CD4-positive, alpha-beta T cell treated with Interleukin-15 for 4 hours (primary cell): ENCODE results near the gene LGALS7.

Source experiments
- DNase-seq: peaks from one replicate; pipeline ENCODE4 v3.0.0-alpha.2; 2020; ENCODE audit warnings: low spot score

The LGALS7 gene

DNA sequence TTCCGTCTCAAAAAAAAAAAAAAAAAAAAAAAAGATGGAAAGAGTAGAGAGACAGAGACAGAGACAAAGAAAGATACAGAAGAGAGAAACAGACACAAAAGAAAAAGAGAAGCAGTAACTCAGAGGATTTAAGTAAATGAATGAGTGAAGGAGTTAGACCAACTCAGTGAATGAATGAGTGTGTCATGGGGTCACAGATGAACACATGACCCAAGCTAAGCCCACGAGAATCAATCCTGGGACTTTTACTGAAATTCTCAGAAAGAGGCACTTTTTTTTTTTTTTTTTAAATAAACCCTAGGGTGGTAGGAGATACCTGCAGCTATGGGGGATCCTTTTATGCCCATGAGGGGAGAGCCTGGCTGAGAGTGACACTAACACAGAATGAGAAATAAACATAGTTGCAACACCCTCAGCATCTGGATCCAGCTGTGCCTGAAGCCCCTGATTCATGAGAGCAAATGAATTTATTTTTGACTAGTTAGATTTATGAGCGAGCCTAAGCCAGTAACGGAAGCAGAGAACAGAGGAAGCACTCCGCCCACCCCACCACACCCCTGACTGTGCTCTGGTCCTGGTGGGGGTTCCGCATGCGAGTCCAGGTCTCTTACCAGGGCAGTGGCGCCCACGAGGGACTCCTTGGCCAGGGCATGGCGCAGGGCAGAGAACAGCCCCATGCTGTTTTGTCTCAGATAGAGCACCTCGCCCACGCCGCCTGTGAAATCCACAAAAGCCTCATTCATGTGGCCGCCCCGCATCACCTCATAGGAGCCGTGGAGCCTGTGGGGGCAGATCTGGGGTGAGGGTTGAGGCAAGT is 33.7 kb downstream of the LGALS7 start:
- no peak for DNase-seq

DNA sequence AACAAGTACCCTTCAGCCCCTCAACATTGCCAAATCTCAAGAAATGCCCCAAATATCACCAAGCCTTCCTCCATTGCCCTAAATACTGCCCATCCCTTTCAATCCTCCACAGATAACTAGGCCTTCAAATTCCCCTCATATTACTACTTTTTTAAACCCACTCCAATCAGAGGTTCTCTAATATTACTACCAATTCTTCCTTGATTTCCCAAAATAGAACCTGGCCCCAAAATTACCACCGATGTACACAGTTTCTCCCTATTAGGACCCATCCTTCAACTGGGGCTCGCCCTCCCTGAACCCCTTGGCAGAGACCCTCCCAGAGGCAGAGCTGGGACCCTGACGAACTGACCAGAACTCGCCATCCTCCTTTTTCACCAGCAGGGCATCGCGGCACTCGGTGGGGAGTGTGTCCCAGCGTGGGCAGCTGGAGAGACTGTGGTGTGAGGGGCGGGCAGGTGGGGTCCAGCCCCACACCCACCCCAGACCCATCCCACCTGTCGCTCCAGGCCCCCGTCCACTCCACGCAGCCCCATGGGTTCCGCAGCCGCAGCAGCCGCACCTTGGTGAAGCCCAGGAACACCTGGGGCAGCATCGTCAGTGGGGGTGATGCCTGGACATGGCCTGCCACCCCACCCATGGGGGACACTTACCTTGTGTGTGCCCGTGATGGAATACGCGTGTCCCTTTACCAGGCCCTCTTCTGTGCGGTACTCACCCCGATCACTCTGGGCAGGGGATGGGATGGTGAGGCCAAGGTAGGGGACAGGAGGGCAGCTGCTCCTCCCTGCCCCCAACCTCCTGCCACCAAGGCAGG is 35.2 kb downstream of the LGALS7 start:
- DNase-seq, result no peak

DNA sequence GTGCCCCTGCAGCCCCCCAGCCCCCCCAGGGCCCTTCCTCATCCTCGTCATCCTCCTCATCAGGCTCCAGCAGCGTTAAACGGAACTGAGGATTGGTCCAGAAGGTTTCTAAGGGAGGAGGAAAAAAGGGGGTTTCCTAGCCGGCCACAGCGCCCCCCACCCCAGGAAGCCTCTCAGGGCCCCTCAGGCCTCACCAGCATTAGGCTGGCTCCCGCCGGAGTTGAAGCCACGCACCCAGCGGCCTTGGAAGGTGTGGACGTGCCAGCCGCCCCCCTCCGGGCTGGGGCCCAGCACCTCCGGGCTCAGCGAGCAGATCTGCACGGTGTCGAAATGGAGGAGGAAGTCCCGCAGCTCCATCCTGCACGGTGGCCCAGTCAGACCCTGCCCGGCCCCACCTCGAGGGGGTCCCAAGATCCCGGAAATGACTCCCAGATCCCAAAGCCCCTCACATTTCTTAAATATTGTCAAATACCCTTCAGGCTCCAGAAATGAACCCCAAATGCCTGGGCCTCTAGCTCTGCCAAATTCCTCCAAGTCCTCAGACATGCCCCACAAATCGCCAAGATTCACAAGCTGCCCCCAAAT is 35.9 kb downstream of the LGALS7 start:
- DNase-seq, result no peak

- DNase-seq, result peak; percentile 44
These were observed 36.7 kb downstream of the LGALS7 start for GRCh38 chr19:38736413-38737280.

GRCh38 chr19:38736036-38736412 is 37.3 kb downstream of the LGALS7 start:
- DNase-seq, result peak; percentile 41

DNA sequence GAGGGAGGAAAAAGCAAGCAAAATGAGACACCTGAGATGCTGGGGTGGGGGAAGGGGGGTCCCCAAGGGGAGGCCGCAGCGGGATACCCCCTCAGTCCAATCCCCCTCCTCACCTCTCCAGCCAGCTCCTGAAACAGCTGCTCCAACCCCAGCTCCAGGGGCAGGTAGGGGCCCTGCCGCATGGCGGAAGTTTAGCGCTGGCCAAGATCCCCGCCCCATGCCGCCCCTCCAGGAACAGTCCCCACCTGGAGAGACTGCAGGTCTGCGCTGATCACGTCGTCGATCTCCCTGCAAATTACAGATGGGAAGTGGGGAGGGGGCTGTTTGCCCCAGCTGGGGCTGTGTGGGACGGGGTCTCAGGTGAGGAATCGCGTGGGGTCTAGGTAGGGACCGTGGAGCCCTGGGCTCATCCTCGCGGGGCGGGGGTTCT is 38.0 kb downstream of the LGALS7 start:
- no peak for DNase-seq

DNA sequence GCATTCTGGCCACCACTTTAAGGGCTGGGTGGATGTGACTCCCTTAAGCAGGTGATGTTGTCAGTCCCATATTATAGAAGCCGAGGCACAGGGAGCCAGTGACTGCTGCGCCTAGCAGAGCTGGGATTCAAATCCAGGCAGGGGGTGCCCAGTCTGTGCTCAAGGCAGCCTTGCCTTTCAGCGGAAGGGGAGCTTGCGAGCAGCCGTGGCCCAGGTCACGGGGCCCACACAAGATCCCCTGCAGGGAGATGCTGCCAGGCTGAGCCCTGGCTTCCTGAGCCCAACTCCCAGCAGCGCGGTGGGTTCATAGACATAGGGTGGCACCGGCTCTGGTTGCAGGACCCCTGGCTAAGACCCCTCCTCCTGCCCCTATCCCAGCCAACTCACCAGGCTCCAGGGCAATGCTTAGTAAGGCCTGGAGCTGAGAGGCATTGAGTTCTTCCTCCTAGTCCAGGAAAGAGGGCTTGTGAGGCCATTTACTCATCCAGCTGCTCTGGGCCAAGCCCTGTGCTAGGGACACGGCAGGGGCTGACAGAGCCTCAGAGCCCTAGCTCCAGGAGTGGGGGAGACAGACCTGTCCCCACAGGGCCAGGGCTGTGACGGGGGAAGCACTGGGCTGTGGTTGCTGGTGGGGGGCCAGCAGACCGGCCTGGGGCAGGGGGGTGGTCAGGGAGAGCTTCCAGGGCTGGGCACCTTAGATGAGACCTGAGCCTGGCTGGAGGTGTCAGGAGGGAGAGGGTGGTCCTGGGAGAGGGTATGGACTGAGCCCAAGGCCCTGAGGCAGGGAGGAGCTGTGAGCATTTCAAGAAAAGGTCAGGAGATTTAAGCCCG is 38.7 kb downstream of the LGALS7 start:
- peak; percentile 20 for DNase-seq

- no peak for DNase-seq
These were observed 39.2 kb downstream of the LGALS7 start for GRCh38 chr19:38734176-38734425.

DNA sequence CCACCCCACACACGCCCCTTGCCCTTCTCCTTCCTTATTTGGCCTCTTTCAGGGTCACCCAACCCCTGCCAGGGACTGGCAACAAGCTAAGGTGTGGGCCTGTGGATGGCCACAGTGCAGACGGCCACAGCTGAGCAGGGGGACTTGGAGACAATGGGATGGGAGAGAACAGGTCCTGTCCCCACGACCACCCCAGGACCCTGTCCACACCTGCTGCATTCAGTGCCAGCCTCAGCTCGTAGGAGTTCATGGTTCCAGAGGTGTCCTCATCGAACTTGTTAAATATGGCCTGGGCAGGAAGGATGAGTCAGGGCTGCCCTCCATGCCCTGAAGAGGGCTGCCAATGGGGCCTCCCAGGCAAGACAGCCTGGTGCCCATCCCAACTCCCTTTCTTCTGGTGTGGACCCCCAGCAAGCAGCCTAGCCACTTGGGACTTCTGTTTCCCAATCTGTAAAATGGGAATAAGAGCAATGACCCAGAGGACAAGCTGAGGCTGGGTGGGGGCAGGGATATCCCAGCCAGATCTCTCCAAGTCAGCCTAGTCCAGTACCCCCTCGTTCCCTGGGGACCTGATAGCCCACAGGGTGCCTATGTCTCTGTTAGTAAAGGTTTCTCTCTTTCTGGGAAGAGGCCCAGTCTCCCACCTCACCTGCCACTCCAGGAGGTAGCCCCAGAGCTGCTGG is 39.7 kb downstream of the LGALS7 start:
- DNase-seq, result no peak

DNA sequence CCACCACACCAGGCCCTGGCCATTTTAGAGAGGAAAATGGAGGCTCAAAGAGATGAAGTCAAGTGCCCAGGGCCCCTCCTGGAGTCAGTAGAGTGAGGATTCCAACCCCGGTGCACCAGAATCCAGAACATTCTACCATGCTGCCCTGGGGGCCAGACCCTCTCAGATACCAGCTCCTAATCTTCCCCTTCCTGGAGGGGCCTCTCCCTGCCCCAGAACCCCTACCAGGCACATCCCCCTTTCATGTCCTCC is 40.1 kb downstream of the LGALS7 start:
- DNase-seq, result no peak

- no peak for DNase-seq
These were observed 41.5 kb downstream of the LGALS7 start for GRCh38 chr19:38731654-38732301.

GRCh38 chr19:38730731-38731589 is 42.4 kb downstream of the LGALS7 start:
- no peak for DNase-seq

GRCh38 chr19:38730470-38730730 is 42.9 kb downstream of the LGALS7 start:
- DNase-seq, result no peak

DNA sequence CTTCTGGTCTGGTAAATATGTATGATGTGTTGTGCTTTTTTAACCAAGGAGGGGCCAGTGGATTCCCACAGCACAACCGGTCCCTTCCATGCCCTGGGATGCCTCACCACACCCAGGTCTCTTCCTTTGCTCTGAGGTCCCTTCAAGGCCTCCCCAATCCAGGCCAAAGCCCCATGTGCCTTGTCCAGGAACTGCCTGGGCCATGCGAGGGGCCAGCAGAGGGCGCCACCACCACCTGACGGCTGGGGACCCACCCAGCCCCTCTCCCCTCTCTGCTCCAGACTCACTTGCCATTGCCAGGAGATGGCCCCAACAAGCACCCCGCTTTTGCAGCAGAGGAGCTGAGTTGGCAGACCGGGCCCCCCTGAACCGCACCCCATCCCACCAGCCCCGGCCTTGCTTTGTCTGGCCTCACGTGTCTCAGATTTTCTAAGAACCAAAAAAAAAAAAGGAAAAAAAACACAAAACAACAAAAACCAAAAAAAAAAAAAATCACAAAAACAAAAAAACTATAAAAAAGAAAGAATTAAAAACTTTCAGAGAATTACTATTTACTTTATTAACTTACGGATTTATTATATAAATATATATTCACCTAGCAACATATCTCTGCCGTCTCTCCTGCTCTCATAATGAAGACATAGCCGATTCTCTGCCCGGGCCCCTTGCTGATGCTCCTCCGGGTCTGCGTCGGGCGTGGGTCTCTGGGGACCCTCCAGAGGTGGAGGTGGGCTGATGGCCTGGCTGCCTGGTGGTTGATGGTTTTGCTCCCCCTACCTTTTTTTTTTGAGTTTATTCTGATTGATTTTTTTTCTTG is 43.5 kb downstream of the LGALS7 start:
- peak; percentile 72 for DNase-seq

DNA sequence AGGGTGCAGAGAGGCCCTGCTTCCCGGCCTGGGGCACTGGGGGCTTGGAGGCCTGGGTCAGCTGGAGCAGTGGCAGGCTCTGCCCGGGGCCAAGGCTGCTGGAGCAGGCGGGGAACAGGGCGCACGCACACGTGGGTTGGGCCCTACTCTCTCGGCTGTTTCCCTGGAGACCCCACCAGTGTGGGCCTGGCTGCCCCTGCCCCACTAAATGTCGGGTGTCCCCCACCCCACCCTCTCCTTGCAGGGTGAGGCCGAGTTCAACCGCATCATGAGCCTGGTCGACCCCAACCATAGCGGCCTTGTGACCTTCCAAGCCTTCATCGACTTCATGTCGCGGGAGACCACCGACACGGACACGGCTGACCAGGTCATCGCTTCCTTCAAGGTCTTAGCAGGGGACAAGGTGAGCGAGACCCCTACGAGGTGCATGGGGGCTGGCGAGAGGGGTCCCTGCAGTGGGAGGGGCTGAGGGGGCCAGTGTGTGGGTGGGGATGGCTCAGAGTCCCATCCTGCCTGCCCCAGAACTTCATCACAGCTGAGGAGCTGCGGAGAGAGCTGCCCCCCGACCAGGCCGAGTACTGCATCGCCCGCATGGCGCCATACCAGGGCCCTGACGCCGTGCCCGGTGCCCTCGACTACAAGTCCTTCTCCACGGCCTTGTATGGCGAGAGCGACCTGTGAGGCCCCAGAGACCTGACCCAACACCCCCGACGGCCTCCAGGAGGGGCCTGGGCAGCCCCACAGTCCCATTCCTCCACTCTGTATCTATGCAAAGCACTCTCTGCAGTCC is 44.4 kb downstream of the LGALS7 start:
- DNase-seq, result no peak

DNA sequence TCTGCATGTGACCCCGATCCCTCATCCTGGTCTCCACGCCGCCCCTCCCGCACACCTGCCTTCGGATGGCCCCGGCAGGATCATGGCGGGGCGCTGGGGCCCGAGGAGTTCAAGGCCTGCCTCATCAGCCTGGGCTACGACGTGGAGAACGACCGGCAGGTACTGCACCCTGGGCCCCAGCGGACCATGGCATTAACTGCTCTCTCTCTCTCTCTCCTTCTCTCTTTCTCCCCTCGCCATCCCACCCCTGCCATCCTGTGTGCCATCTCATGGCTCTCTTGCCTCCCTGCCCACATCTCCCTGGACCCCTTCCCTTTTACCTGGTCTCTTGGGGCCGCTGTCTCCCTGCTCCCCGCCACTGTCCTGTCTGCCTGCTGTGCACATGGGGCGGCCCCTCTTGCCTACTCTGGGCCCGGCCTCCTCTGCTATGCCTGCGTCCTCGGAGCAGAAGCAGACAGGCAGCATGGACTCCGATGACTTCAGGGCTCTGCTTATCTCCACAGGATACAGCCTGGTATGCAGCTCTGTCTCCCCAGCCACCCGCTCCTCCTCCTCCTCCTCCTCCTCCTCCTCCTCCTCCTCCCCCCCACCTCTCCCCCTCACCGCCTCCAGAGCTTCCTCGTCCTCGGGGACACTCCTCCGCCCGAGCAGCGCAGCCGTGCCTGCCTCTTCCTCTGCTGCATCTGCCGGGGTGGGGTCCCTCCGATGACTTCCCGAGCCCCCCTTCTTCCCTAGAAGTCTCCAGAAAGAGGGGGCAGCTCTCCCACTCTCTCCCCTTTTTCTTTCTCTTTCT is 45.3 kb downstream of the LGALS7 start:
- no peak for DNase-seq

DNA sequence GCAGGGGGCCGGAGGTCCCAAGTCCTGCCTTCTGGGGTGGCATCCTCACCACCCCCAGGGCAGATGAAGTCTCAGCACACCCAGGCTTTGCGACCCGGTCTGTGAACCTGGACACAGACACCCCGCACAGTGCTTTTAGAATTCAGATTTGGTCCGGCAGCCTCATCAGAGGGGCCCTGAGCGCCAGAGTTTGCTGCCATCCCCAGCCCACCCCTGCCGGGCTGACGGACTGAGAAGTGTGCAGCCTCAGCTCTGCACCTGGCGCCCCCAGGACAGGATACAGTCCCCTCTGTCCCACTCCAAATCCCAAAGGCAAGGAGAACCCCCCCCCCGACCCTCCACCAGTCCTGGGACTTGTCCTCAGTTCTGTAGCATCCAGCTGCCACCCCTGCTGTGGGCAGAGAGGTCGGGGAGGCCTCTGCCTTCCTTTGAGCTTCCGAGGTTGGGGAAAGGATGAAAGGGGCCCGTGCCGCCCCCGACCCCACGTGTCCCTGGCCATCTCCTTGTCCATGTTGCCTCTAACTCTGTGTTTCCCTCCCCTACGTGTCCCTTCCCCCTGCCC is 45.9 kb downstream of the LGALS7 start:
- DNase-seq, result no peak
